ENCODE data around the gene CUEDC1. TPM values are rescaled to one million over a fixed set of nuclear protein-coding genes. Genes with fewer than 3 reads are reported as not detected.

The CUEDC1 gene
- total RNA-seq, 4 donors from 2014 or later, result 30.3 to 72.2 (median 51.2) TPM

- Histone ChIP-seq H3K4me1 (peaks cover 71 to 100% (median 99%) of the 10 kb centered on the region in 4 donors), H3K9me3 (no peaks in the 10 kb centered on the region), H3K36me3 (no peaks in the 10 kb centered on the region), H3K27ac (replicated peaks in 1 of 4) (peak overlapping the region; percentile 98 to 100 (median 100)), H3K4me3 (peak overlapping the region in 3 of 4 donors; percentile 9 to 27 (median 10)), H3K27me3 (no peaks in the 10 kb centered on the region)
- TF ChIP-seq EP300 (IDR thresholded peaks at IDR 0.05) (no peak), POLR2A (IDR thresholded peaks at IDR 0.05; ENCODE audit: low read depth) (no peak), CTCF (IDR thresholded peaks at IDR 0.05) (no peak), POLR2AphosphoS5 (IDR thresholded peaks at IDR 0.05) (peak; percentile 74 to 84)
- no peak for DNase-seq (ENCODE audit: extremely low spot score)
- WGBS, result 30% methylated on average over 13 of the region's 13 CpGs
- intact Hi-C loops (cut with DNase I), result no loop called here
Observed at GRCh38 chr17:57920916-57921703, 34.1 kb downstream of the CUEDC1 start.

GRCh38 chr17:57919918-57920317 is 35.3 kb downstream of the CUEDC1 start:
- TF ChIP-seq POLR2AphosphoS5 (IDR thresholded peaks at IDR 0.05) (no peak), CTCF (IDR thresholded peaks at IDR 0.05) (no peak), EP300 (IDR thresholded peaks at IDR 0.05) (no peak), POLR2A (IDR thresholded peaks at IDR 0.05; ENCODE audit: low read depth) (no peak)
- Histone ChIP-seq H3K27ac (replicated peaks in 1 of 4) (peak overlapping the region; percentile 98 to 100 (median 100)), H3K4me3 (no peak overlapping the region), H3K4me1 (peaks cover 71 to 100% (median 99%) of the 10 kb centered on the region in 4 donors), H3K27me3 (no peaks in the 10 kb centered on the region), H3K9me3 (no peaks in the 10 kb centered on the region), H3K36me3 (no peaks in the 10 kb centered on the region)
- no peak for DNase-seq (ENCODE audit: extremely low spot score)
- WGBS, result 73% methylated on average over 5 of the region's 5 CpGs
- intact Hi-C loops (cut with DNase I), result no loop called here

- TF ChIP-seq CTCF (IDR thresholded peaks at IDR 0.05) (no peak), EP300 (IDR thresholded peaks at IDR 0.05) (no peak), POLR2AphosphoS5 (IDR thresholded peaks at IDR 0.05) (no peak), POLR2A (IDR thresholded peaks at IDR 0.05; ENCODE audit: low read depth) (no peak)
- DNase-seq (ENCODE audit: extremely low spot score), result no peak
- no peak overlapping the region for H3K4me3 ChIP-seq
- H3K9me3 ChIP-seq, result no peaks in the 10 kb centered on the region
- H3K36me3 ChIP-seq, result no peaks in the 10 kb centered on the region
- 54% methylated on average over 5 of the region's 5 CpGs for WGBS
- peak overlapping the region; percentile 98 to 100 (median 100) for H3K27ac ChIP-seq (replicated peaks in 1 of 4)
- intact Hi-C loops (cut with DNase I), result no loop called here
- H3K27me3 ChIP-seq, result no peaks in the 10 kb centered on the region
- peaks cover 79 to 100% (median 100%) of the 10 kb centered on the region in 4 donors for H3K4me1 ChIP-seq
Observed at GRCh38 chr17:57918017-57918895, 37.0 kb downstream of the CUEDC1 start.

GRCh38 chr17:57916925-57917858 is 38.0 kb downstream of the CUEDC1 start:
- Histone ChIP-seq H3K27me3 (no peaks in the 10 kb centered on the region), H3K4me3 (no peak overlapping the region), H3K27ac (replicated peaks in 1 of 4) (peak overlapping the region; percentile 98 to 100 (median 100)), H3K9me3 (no peaks in the 10 kb centered on the region), H3K4me1 (peaks cover 79 to 100% (median 100%) of the 10 kb centered on the region in 4 donors), H3K36me3 (no peaks in the 10 kb centered on the region)
- no peak for DNase-seq (ENCODE audit: extremely low spot score)
- intact Hi-C loops (cut with DNase I), result no loop called here
- TF ChIP-seq POLR2AphosphoS5 (IDR thresholded peaks at IDR 0.05), result no peak
- TF ChIP-seq POLR2A (IDR thresholded peaks at IDR 0.05; ENCODE audit: low read depth), result no peak
- TF ChIP-seq EP300 (IDR thresholded peaks at IDR 0.05), result no peak
- no peak for TF ChIP-seq CTCF (IDR thresholded peaks at IDR 0.05)
- WGBS, result 87% methylated on average over 9 of the region's 9 CpGs
